GM23338 (cell line): Measurements from ENCODE around the gene TCTN1. TPM values are rescaled to one million over a fixed set of nuclear protein-coding genes. Genes with fewer than 3 reads are reported as not detected.

Experiments
- ATAC-seq: fragments of 200-7000 bp; cut with Tn5 transposase; 3 replicates; pipeline ENCODE4 v1.9.1; 2020
- DNase-seq: peaks from one replicate; pipeline ENCODE4 v3.0.0-alpha.2; 2015; ENCODE audit warnings: low spot score
- H2AFZ ChIP-seq: fragments of 200-600 bp; sonication (generic); 2 replicates; pipeline ENCODE4 v1.8.0; 2016; ENCODE audit warnings: antibody characterized with exemption, mild to moderate bottlenecking, moderate library complexity
- H3F3A ChIP-seq: fragments of 200-600 bp; sonication (generic); replicated peaks from 2 replicates; pipeline ENCODE4 v1.8.0; 2017; ENCODE audit warnings: antibody characterized with exemption, mixed run types, low read depth
- H3K27ac ChIP-seq: fragments of 200-600 bp; sonication (generic); 2 replicates; pipeline ENCODE4 v1.6.1; 2016; ENCODE audit warnings: low read depth
- H3K27me3 ChIP-seq: fragments of 200-600 bp; sonication (generic); 2 replicates; pipeline ENCODE4 v1.8.0; 2016; ENCODE audit warnings: mild to moderate bottlenecking, mixed run types, moderate library complexity; ENCODE audit not compliant: insufficient read depth
- H3K36me3 ChIP-seq: fragments of 200-600 bp; sonication (generic); 2 replicates; pipeline ENCODE4 v1.8.0; 2016; ENCODE audit warnings: mild to moderate bottlenecking; ENCODE audit not compliant: insufficient read depth
- H3K4me1 ChIP-seq: fragments of 200-600 bp; sonication (generic); 2 replicates; pipeline ENCODE4 v1.8.0; 2016; ENCODE audit warnings: mild to moderate bottlenecking, moderate library complexity; ENCODE audit not compliant: insufficient read depth
- H3K4me2 ChIP-seq: fragments of 200-600 bp; sonication (generic); 2 replicates; pipeline ENCODE4 v1.7.1; 2017; ENCODE audit warnings: mixed run types
- H3K4me3 ChIP-seq: fragments of 200-600 bp; sonication (generic); 2 replicates; pipeline ENCODE4 v1.6.1; 2016; ENCODE audit warnings: mixed run types
- H3K79me2 ChIP-seq: fragments of 200-600 bp; sonication (generic); replicated peaks from 2 replicates; pipeline ENCODE4 v1.8.0; 2017; ENCODE audit warnings: mild to moderate bottlenecking; ENCODE audit not compliant: insufficient read depth
- H3K9me2 ChIP-seq: fragments of 200-600 bp; sonication (generic); 2 replicates; pipeline ENCODE4 v1.8.0; 2017; ENCODE audit not compliant: insufficient read depth
- H4K20me1 ChIP-seq: fragments of 200-600 bp; sonication (generic); replicated peaks from 2 replicates; pipeline ENCODE4 v1.8.0; 2017; ENCODE audit warnings: mild to moderate bottlenecking; ENCODE audit not compliant: insufficient read depth
- H3K27ac Mint-ChIP-seq: 2 replicates; pipeline ENCODE4 v1.8.0; 2020; ENCODE audit warnings: inconsistent platforms, mild to moderate bottlenecking, moderate library complexity, mixed read lengths
- H3K27me3 Mint-ChIP-seq: 3 replicates; pipeline ENCODE4 v1.8.0; 2022; ENCODE audit warnings: low read depth, mild to moderate bottlenecking, moderate library complexity, mixed read lengths, inconsistent platforms; ENCODE audit not compliant: insufficient read depth, poor library complexity
- H3K36me3 Mint-ChIP-seq: 3 replicates; pipeline ENCODE4 v1.8.0; 2021; ENCODE audit warnings: low read depth, mild to moderate bottlenecking, inconsistent platforms, moderate library complexity, mixed read lengths
- H3K4me1 Mint-ChIP-seq: 3 replicates; pipeline ENCODE4 v1.8.0; 2020; ENCODE audit warnings: mild to moderate bottlenecking, inconsistent platforms, mixed read lengths
- H3K4me3 Mint-ChIP-seq: 3 replicates; pipeline ENCODE4 v1.8.0; 2021; ENCODE audit warnings: moderate library complexity, mild to moderate bottlenecking, inconsistent platforms, mixed read lengths
- H3K9me3 Mint-ChIP-seq: 3 replicates; pipeline ENCODE4 v1.8.0; 2020; ENCODE audit warnings: moderate library complexity, mild to moderate bottlenecking, inconsistent platforms, mixed read lengths
- CREB1 ChIP-seq: fragments of 250-450 bp; sonication (Bioruptor Pico); IDR thresholded peaks from 2 replicates; pipeline ENCODE4 v1.5.0; 2020; ENCODE audit warnings: low read depth, mild to moderate bottlenecking, moderate library complexity
- EZH2 ChIP-seq: fragments of 200-600 bp; sonication (generic); IDR thresholded peaks from one replicate; pipeline ENCODE4 v1.8.0; 2017; ENCODE audit warnings: antibody characterized with exemption, mild to moderate bottlenecking, low read depth; ENCODE audit not compliant: unreplicated experiment
- EZH2phosphoT487 ChIP-seq: fragments of 200-600 bp; sonication (generic); IDR thresholded peaks from one replicate; pipeline ENCODE4 v1.8.1; 2018; ENCODE audit warnings: antibody characterized with exemption; ENCODE audit not compliant: unreplicated experiment
- JUNB ChIP-seq: IDR thresholded peaks from one replicate; pipeline ENCODE4 v1.6.1; 2016; ENCODE audit warnings: antibody characterized with exemption; ENCODE audit not compliant: unreplicated experiment
- NANOG ChIP-seq: IDR thresholded peaks from 2 replicates; pipeline ENCODE4 v1.6.1; 2016; ENCODE audit warnings: antibody characterized with exemption, borderline replicate concordance
- POLR2AphosphoS5 ChIP-seq: IDR thresholded peaks from 2 replicates; pipeline ENCODE4 v1.6.1; 2016; ENCODE audit warnings: antibody characterized with exemption, low read depth
- STAT1 ChIP-seq: IDR thresholded peaks from one replicate; pipeline ENCODE4 v1.6.1; 2016; ENCODE audit warnings: antibody characterized with exemption; ENCODE audit not compliant: unreplicated experiment
- ZNF114 ChIP-seq: fragments of 250-450 bp; sonication (Bioruptor Pico); IDR thresholded peaks from 2 replicates; pipeline ENCODE4 v1.5.0; 2020; ENCODE audit warnings: mild to moderate bottlenecking, moderate library complexity
- ZNF331 ChIP-seq: fragments of 250-450 bp; sonication (Bioruptor Pico); IDR thresholded peaks from 2 replicates; pipeline ENCODE4 v1.5.0; 2020; ENCODE audit warnings: low read depth, mild to moderate bottlenecking, moderate library complexity
- polyA plus RNA-seq: library from polyadenylated mRNA; unstranded; fragments of >200 nt; fragmentation: Nextera tagmentation; extraction: Ambion mirVana; gene quantifications from 2 replicates; pipeline ENCODE4 v1.2.1, GENCODE V29; 2016
- total RNA-seq: library from RNA; depleted of rRNA; stranded (reverse); fragments of >200 nt; shearing (Covaris generic); gene quantifications from 2 replicates; pipeline ENCODE4 v1.2.3, GENCODE V29; 2014
- TF ChIP-seq, protein P1 (sequence below): fragments of 250-450 bp; sonication (Bioruptor Pico); IDR thresholded peaks from 2 replicates; pipeline ENCODE4 v1.5.0; 2020; ENCODE audit warnings: mild to moderate bottlenecking, moderate library complexity
- TF ChIP-seq, protein P2 (sequence below): IDR thresholded peaks from 2 replicates; pipeline ENCODE4 v1.6.1; 2016; ENCODE audit warnings: antibody characterized with exemption

TCTN1 gene
- total and polyA plus RNA-seq, 2 experiments from 2014 or later, result 10.6 to 12.4 TPM

DNA sequence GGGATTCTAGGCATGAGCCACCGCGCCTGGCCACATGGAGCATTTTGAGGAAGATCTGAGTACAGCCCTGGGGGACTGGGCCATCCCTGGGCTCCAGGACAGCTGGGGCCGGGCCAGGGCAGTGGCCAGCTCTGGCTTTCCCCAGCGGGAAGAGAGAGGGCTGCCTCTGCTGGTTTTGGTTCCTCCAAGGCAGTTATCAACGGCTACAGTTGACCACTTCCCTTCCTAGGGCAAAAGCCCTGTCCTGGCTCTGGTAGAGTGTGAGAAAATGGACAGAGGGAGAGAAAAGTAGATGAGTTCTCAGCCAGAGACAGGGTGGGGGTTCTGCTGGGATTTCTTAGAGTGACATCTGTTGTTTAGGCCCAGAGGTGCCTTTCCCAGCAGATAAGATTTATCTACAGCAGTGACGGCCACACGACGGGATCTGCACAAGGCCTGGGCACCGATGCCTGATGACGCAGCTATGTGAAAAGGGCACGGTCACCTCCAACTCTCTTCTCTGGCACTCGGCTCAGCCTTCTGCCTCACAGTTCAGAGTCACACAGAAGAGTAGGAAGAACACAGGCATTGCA, 80.5 kb downstream of the TCTN1 start (continued):
- TF ChIP-seq, protein P1, sequence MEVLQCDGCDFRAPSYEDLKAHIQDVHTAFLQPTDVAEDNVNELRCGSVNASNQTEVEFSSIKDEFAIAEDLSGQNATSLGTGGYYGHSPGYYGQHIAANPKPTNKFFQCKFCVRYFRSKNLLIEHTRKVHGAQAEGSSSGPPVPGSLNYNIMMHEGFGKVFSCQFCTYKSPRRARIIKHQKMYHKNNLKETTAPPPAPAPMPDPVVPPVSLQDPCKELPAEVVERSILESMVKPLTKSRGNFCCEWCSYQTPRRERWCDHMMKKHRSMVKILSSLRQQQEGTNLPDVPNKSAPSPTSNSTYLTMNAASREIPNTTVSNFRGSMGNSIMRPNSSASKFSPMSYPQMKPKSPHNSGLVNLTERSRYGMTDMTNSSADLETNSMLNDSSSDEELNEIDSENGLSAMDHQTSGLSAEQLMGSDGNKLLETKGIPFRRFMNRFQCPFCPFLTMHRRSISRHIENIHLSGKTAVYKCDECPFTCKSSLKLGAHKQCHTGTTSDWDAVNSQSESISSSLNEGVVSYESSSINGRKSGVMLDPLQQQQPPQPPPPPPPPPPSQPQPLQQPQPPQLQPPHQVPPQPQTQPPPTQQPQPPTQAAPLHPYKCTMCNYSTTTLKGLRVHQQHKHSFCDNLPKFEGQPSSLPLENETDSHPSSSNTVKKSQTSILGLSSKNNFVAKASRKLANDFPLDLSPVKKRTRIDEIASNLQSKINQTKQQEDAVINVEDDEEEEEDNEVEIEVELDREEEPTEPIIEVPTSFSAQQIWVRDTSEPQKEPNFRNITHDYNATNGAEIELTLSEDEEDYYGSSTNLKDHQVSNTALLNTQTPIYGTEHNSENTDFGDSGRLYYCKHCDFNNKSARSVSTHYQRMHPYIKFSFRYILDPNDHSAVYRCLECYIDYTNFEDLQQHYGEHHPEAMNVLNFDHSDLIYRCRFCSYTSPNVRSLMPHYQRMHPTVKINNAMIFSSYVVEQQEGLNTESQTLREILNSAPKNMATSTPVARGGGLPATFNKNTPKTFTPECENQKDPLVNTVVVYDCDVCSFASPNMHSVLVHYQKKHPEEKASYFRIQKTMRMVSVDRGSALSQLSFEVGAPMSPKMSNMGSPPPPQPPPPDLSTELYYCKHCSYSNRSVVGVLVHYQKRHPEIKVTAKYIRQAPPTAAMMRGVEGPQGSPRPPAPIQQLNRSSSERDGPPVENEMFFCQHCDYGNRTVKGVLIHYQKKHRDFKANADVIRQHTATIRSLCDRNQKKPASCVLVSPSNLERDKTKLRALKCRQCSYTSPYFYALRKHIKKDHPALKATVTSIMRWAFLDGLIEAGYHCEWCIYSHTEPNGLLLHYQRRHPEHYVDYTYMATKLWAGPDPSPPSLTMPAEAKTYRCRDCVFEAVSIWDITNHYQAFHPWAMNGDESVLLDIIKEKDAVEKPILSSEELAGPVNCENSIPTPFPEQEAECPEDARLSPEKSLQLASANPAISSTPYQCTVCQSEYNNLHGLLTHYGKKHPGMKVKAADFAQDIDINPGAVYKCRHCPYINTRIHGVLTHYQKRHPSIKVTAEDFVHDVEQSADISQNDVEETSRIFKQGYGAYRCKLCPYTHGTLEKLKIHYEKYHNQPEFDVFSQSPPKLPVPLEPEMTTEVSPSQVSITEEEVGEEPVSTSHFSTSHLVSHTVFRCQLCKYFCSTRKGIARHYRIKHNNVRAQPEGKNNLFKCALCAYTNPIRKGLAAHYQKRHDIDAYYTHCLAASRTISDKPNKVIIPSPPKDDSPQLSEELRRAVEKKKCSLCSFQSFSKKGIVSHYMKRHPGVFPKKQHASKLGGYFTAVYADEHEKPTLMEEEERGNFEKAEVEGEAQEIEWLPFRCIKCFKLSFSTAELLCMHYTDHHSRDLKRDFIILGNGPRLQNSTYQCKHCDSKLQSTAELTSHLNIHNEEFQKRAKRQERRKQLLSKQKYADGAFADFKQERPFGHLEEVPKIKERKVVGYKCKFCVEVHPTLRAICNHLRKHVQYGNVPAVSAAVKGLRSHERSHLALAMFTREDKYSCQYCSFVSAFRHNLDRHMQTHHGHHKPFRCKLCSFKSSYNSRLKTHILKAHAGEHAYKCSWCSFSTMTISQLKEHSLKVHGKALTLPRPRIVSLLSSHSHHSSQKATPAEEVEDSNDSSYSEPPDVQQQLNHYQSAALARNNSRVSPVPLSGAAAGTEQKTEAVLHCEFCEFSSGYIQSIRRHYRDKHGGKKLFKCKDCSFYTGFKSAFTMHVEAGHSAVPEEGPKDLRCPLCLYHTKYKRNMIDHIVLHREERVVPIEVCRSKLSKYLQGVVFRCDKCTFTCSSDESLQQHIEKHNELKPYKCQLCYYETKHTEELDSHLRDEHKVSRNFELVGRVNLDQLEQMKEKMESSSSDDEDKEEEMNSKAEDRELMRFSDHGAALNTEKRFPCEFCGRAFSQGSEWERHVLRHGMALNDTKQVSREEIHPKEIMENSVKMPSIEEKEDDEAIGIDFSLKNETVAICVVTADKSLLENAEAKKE (CRISPR knock-in tag), result no peak
- TF ChIP-seq, protein P2, sequence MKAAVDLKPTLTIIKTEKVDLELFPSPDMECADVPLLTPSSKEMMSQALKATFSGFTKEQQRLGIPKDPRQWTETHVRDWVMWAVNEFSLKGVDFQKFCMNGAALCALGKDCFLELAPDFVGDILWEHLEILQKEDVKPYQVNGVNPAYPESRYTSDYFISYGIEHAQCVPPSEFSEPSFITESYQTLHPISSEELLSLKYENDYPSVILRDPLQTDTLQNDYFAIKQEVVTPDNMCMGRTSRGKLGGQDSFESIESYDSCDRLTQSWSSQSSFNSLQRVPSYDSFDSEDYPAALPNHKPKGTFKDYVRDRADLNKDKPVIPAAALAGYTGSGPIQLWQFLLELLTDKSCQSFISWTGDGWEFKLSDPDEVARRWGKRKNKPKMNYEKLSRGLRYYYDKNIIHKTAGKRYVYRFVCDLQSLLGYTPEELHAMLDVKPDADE, result no peak
- TF ChIP-seq POLR2AphosphoS5, result no peak
- no peak for TF ChIP-seq ZNF114 (CRISPR knock-in tag)
- no peak for TF ChIP-seq NANOG
- no peak for TF ChIP-seq EZH2phosphoT487
- TF ChIP-seq CREB1 (CRISPR knock-in tag), result no peak
- TF ChIP-seq ZNF331 (CRISPR knock-in tag), result no peak
- TF ChIP-seq JUNB, result no peak

- H3K9me3 Mint-ChIP-seq, result no peaks in the 10 kb centered on the region
- no peak for ATAC-seq
Measured at GRCh38 chr12:110696283-110696682, 82.4 kb downstream of the TCTN1 start.

More at GRCh38 chr12:110696283-110696682, 82.4 kb downstream of the TCTN1 start:
- no peak for TF ChIP-seq EZH2phosphoT487
- TF ChIP-seq STAT1, result no peak
- TF ChIP-seq EZH2, result no peak
- no peak for TF ChIP-seq ZNF114 (CRISPR knock-in tag)
- TF ChIP-seq, protein P2, result no peak
- no peak for TF ChIP-seq POLR2AphosphoS5
- TF ChIP-seq CREB1 (CRISPR knock-in tag), result no peak
- Histone ChIP-seq H3F3A (no peaks in the 10 kb centered on the region), H3K27ac (no peak overlapping the region), H3K79me2 (no peaks in the 10 kb centered on the region), H3K4me2 (no peak overlapping the region), H2AFZ (no peak overlapping the region), H3K4me3 (no peak overlapping the region), H3K36me3 (no peaks in the 10 kb centered on the region), H3K4me1 (no peaks in the 10 kb centered on the region), H3K9me2 (no peaks in the 10 kb centered on the region), H4K20me1 (no peaks in the 10 kb centered on the region), H3K27me3 (no peaks in the 10 kb centered on the region)
- Mint-ChIP-seq H3K36me3 (no peaks in the 10 kb centered on the region; the same call in 2 of the 3 replicates), H3K27me3 (peaks cover 4% of the 10 kb centered on the region), H3K4me3 (no peak overlapping the region), H3K4me1 (peaks cover 3% of the 10 kb centered on the region; the same call in 2 of the 3 replicates), H3K27ac (no peak overlapping the region)
- no peak for DNase-seq
